NCI-H2227 (cell line): ENCODE results near the gene ZNF132.
"Not testable (repeated sequence)": the region's sequence is repeated elsewhere in the genome, so short reads cannot be mapped to it uniquely, and the experiment has no call there.

Experiments used
- DNase-seq: peaks from one replicate; lab custom pipeline; 2025; ENCODE audit not compliant: unreplicated experiment; lab: John Stamatoyannopoulos, UW

Gene ZNF132

GRCh38 chr19:58408152-58409009, 31.6 kb downstream of the ZNF132 start, which contains the start of gene ZNF584:
TSS of gene ZNF584 (plus strand) at chr19:58408649. CDS start at chr19:58409148, 499 bp downstream.
- DNase-seq = peak; percentile 100

- peak; percentile 72 for DNase-seq
These were observed 32.2 kb downstream of the ZNF132 start for GRCh38 chr19:58407658-58408151.

GRCh38 chr19:58406818-58407657, 32.9 kb downstream of the ZNF132 start:
- no peak for DNase-seq

- not testable (repeated sequence) for DNase-seq
These were observed 36.0 kb downstream of the ZNF132 start for GRCh38 chr19:58403920-58404478.

- peak; percentile 81 for DNase-seq
These were observed 38.0 kb downstream of the ZNF132 start for GRCh38 chr19:58401840-58402421.

- DNase-seq = peak; percentile 100
These were observed 38.8 kb downstream of the ZNF132 start for GRCh38 chr19:58400916-58401839.

GRCh38 chr19:58400316-58400915, 39.5 kb downstream of the ZNF132 start:
- DNase-seq = peak; percentile 85

GRCh38 chr19:58399903-58400302, 40.0 kb downstream of the ZNF132 start:
- DNase-seq = no peak

GRCh38 chr19:58398545-58398944, 41.4 kb downstream of the ZNF132 start:
- no peak for DNase-seq

- no peak for DNase-seq
These were observed 41.9 kb downstream of the ZNF132 start for GRCh38 chr19:58398087-58398486.

GRCh38 chr19:58397533-58398037, 42.4 kb downstream of the ZNF132 start:
- no peak for DNase-seq

GRCh38 chr19:58396691-58397532, 43.0 kb downstream of the ZNF132 start:
- DNase-seq = no peak

GRCh38 chr19:58395979-58396627, 43.9 kb downstream of the ZNF132 start:
- DNase-seq = no peak

GRCh38 chr19:58395220-58395978, 44.6 kb downstream of the ZNF132 start, which contains the start of gene RNF225:
TSS of gene RNF225 (plus strand) at chr19:58395656. CDS start at chr19:58396090, 434 bp downstream.
- DNase-seq = no peak

- DNase-seq = no peak
These were observed 45.1 kb downstream of the ZNF132 start for GRCh38 chr19:58394821-58395219.

- no peak for DNase-seq
These were observed 46.3 kb downstream of the ZNF132 start for GRCh38 chr19:58393725-58394033.
